Ishikawa (cell line): ENCODE data around the gene STAP2.

ENCODE experiments used
- EP300 ChIP-seq: IDR thresholded peaks from 2 replicates; pipeline ENCODE4 v1.6.1; 2012; ENCODE audit warnings: borderline replicate concordance
- FOXM1 ChIP-seq: IDR thresholded peaks from 2 replicates; pipeline ENCODE4 v1.6.1; 2012; ENCODE audit warnings: low read depth, borderline replicate concordance
- RAD21 ChIP-seq: IDR thresholded peaks from 2 replicates; pipeline ENCODE4 v1.6.1; 2012; ENCODE audit warnings: low read depth

- TF ChIP-seq EP300 (no peak), RAD21 (no peak), FOXM1 (no peak)
Observed at GRCh38 chr19:4367336-4367723, 28.7 kb upstream of the STAP2 start.
